ENCODE results near the gene ARID3B.
"Not testable (repeated sequence)": the region's sequence is repeated elsewhere in the genome, so short reads cannot be mapped to it uniquely, and the experiment has no call there.

ARID3B gene

GRCh38 chr15:74584204-74584603 is 43.2 kb downstream of the ARID3B start:
- H3K27ac ChIP-seq (ENCODE audit: insufficient read depth, low read length, poor library complexity, severe bottlenecking), result no peak overlapping the region
- no peaks in the 10 kb centered on the region for H3K9me3 ChIP-seq (ENCODE audit: control insufficient read depth, low read length)
- DNase-seq, result no peak
- H3K4me3 ChIP-seq (ENCODE audit: insufficient read depth, low read depth, low read length, poor library complexity, severe bottlenecking), result no peak overlapping the region
- no peaks in the 10 kb centered on the region for H3K4me1 ChIP-seq (ENCODE audit: control insufficient read depth, insufficient read depth, low read length, poor library complexity, severe bottlenecking)
- H3K36me3 ChIP-seq (ENCODE audit: control insufficient read depth, insufficient read depth, low read length), result peaks cover 41% of the 10 kb centered on the region
- no peaks in the 10 kb centered on the region for H3K27me3 ChIP-seq (replicated peaks; ENCODE audit: control insufficient read depth, insufficient read depth, low read length, poor library complexity, severe bottlenecking)

GRCh38 chr15:74584779-74585178 is 43.8 kb downstream of the ARID3B start:
- DNase-seq, result no peak

GRCh38 chr15:74585191-74585590 is 44.2 kb downstream of the ARID3B start:
- no peak for DNase-seq
- H3K27ac ChIP-seq (ENCODE audit: insufficient read depth, low read length, poor library complexity, severe bottlenecking), result no peak overlapping the region
- H3K4me3 ChIP-seq (ENCODE audit: insufficient read depth, low read depth, low read length, poor library complexity, severe bottlenecking), result no peak overlapping the region
- no peaks in the 10 kb centered on the region for H3K4me1 ChIP-seq (ENCODE audit: control insufficient read depth, insufficient read depth, low read length, poor library complexity, severe bottlenecking)
- H3K36me3 ChIP-seq (ENCODE audit: control insufficient read depth, insufficient read depth, low read length), result peaks cover 48% of the 10 kb centered on the region
- H3K9me3 ChIP-seq (ENCODE audit: control insufficient read depth, low read length), result no peaks in the 10 kb centered on the region
- no peaks in the 10 kb centered on the region for H3K27me3 ChIP-seq (replicated peaks; ENCODE audit: control insufficient read depth, insufficient read depth, low read length, poor library complexity, severe bottlenecking)

More at GRCh38 chr15:74584779-74585178, 43.8 kb downstream of the ARID3B start:
- H3K36me3 ChIP-seq (ENCODE audit: control insufficient read depth, insufficient read depth, low read length), result peaks cover 45% of the 10 kb centered on the region
- no peak overlapping the region for H3K4me3 ChIP-seq (ENCODE audit: insufficient read depth, low read depth, low read length, poor library complexity, severe bottlenecking)
- no peak overlapping the region for H3K27ac ChIP-seq (ENCODE audit: insufficient read depth, low read length, poor library complexity, severe bottlenecking)
- no peaks in the 10 kb centered on the region for H3K27me3 ChIP-seq (replicated peaks; ENCODE audit: control insufficient read depth, insufficient read depth, low read length, poor library complexity, severe bottlenecking)
- H3K4me1 ChIP-seq (ENCODE audit: control insufficient read depth, insufficient read depth, low read length, poor library complexity, severe bottlenecking), result no peaks in the 10 kb centered on the region
- no peaks in the 10 kb centered on the region for H3K9me3 ChIP-seq (ENCODE audit: control insufficient read depth, low read length)

- H3K36me3 ChIP-seq (ENCODE audit: control insufficient read depth, insufficient read depth, low read length), result peaks cover 48% of the 10 kb centered on the region
- H3K9me3 ChIP-seq (ENCODE audit: control insufficient read depth, low read length), result no peaks in the 10 kb centered on the region
- H3K27ac ChIP-seq (ENCODE audit: insufficient read depth, low read length, poor library complexity, severe bottlenecking), result no peak overlapping the region
- H3K27me3 ChIP-seq (replicated peaks; ENCODE audit: control insufficient read depth, insufficient read depth, low read length, poor library complexity, severe bottlenecking), result no peaks in the 10 kb centered on the region
- no peaks in the 10 kb centered on the region for H3K4me1 ChIP-seq (ENCODE audit: control insufficient read depth, insufficient read depth, low read length, poor library complexity, severe bottlenecking)
- DNase-seq, result no peak
- no peak overlapping the region for H3K4me3 ChIP-seq (ENCODE audit: insufficient read depth, low read depth, low read length, poor library complexity, severe bottlenecking)
Observed at GRCh38 chr15:74585857-74586256, 44.8 kb downstream of the ARID3B start.

- Histone ChIP-seq H3K27ac (ENCODE audit: insufficient read depth, low read length, poor library complexity, severe bottlenecking) (no peak overlapping the region), H3K4me3 (ENCODE audit: insufficient read depth, low read depth, low read length, poor library complexity, severe bottlenecking) (no peak overlapping the region), H3K9me3 (ENCODE audit: control insufficient read depth, low read length) (no peaks in the 10 kb centered on the region), H3K4me1 (ENCODE audit: control insufficient read depth, insufficient read depth, low read length, poor library complexity, severe bottlenecking) (no peaks in the 10 kb centered on the region), H3K27me3 (replicated peaks; ENCODE audit: control insufficient read depth, insufficient read depth, low read length, poor library complexity, severe bottlenecking) (no peaks in the 10 kb centered on the region), H3K36me3 (ENCODE audit: control insufficient read depth, insufficient read depth, low read length) (peaks cover 77% of the 10 kb centered on the region)
- DNase-seq, result no peak
Observed at GRCh38 chr15:74589826-74590225, 48.8 kb downstream of the ARID3B start.

- Histone ChIP-seq H3K27me3 (replicated peaks; ENCODE audit: control insufficient read depth, insufficient read depth, low read length, poor library complexity, severe bottlenecking) (no peaks in the 10 kb centered on the region), H3K4me3 (ENCODE audit: insufficient read depth, low read depth, low read length, poor library complexity, severe bottlenecking) (no peak overlapping the region), H3K27ac (ENCODE audit: insufficient read depth, low read length, poor library complexity, severe bottlenecking) (no peak overlapping the region), H3K36me3 (ENCODE audit: control insufficient read depth, insufficient read depth, low read length) (peaks cover 65% of the 10 kb centered on the region), H3K4me1 (ENCODE audit: control insufficient read depth, insufficient read depth, low read length, poor library complexity, severe bottlenecking) (no peaks in the 10 kb centered on the region), H3K9me3 (ENCODE audit: control insufficient read depth, low read length) (no peaks in the 10 kb centered on the region)
- DNase-seq, result no peak
Observed at GRCh38 chr15:74592222-74592621, 51.2 kb downstream of the ARID3B start.

- Histone ChIP-seq H3K36me3 (ENCODE audit: control insufficient read depth, insufficient read depth, low read length) (peaks cover 61% of the 10 kb centered on the region), H3K4me1 (ENCODE audit: control insufficient read depth, insufficient read depth, low read length, poor library complexity, severe bottlenecking) (peaks cover 3% of the 10 kb centered on the region), H3K4me3 (ENCODE audit: insufficient read depth, low read depth, low read length, poor library complexity, severe bottlenecking) (no peak overlapping the region), H3K27me3 (replicated peaks; ENCODE audit: control insufficient read depth, insufficient read depth, low read length, poor library complexity, severe bottlenecking) (no peaks in the 10 kb centered on the region), H3K27ac (ENCODE audit: insufficient read depth, low read length, poor library complexity, severe bottlenecking) (no peak overlapping the region), H3K9me3 (ENCODE audit: control insufficient read depth, low read length) (no peaks in the 10 kb centered on the region)
- DNase-seq, result no peak
Observed at GRCh38 chr15:74593122-74593521, 52.1 kb downstream of the ARID3B start.

- H3K4me1 ChIP-seq (ENCODE audit: control insufficient read depth, insufficient read depth, low read length, poor library complexity, severe bottlenecking), result peaks cover 13% of the 10 kb centered on the region
- no peak overlapping the region for H3K27ac ChIP-seq (ENCODE audit: insufficient read depth, low read length, poor library complexity, severe bottlenecking)
- no peak overlapping the region for H3K4me3 ChIP-seq (ENCODE audit: insufficient read depth, low read depth, low read length, poor library complexity, severe bottlenecking)
- DNase-seq, result no peak
- H3K9me3 ChIP-seq (ENCODE audit: control insufficient read depth, low read length), result no peaks in the 10 kb centered on the region
- H3K36me3 ChIP-seq (ENCODE audit: control insufficient read depth, insufficient read depth, low read length), result peaks cover 58% of the 10 kb centered on the region
- H3K27me3 ChIP-seq (replicated peaks; ENCODE audit: control insufficient read depth, insufficient read depth, low read length, poor library complexity, severe bottlenecking), result no peaks in the 10 kb centered on the region
Observed at GRCh38 chr15:74594455-74594854, 53.4 kb downstream of the ARID3B start.

- Histone ChIP-seq H3K9me3 (ENCODE audit: control insufficient read depth, low read length) (no peaks in the 10 kb centered on the region), H3K27ac (ENCODE audit: insufficient read depth, low read length, poor library complexity, severe bottlenecking) (no peak overlapping the region), H3K36me3 (ENCODE audit: control insufficient read depth, insufficient read depth, low read length) (peaks cover 50% of the 10 kb centered on the region), H3K4me3 (ENCODE audit: insufficient read depth, low read depth, low read length, poor library complexity, severe bottlenecking) (no peak overlapping the region), H3K27me3 (replicated peaks; ENCODE audit: control insufficient read depth, insufficient read depth, low read length, poor library complexity, severe bottlenecking) (no peaks in the 10 kb centered on the region), H3K4me1 (ENCODE audit: control insufficient read depth, insufficient read depth, low read length, poor library complexity, severe bottlenecking) (peaks cover 13% of the 10 kb centered on the region)
- no peak for DNase-seq
Observed at GRCh38 chr15:74595271-74595670, 54.3 kb downstream of the ARID3B start.

- peaks cover 35% of the 10 kb centered on the region for H3K36me3 ChIP-seq (ENCODE audit: control insufficient read depth, insufficient read depth, low read length)
- not testable (repeated sequence) for H3K9me3 ChIP-seq (ENCODE audit: control insufficient read depth, low read length); H3K27ac ChIP-seq (ENCODE audit: insufficient read depth, low read length, poor library complexity, severe bottlenecking); DNase-seq; H3K4me3 ChIP-seq (ENCODE audit: insufficient read depth, low read depth, low read length, poor library complexity, severe bottlenecking); H3K27me3 ChIP-seq (replicated peaks; ENCODE audit: control insufficient read depth, insufficient read depth, low read length, poor library complexity, severe bottlenecking)
- peaks cover 13% of the 10 kb centered on the region for H3K4me1 ChIP-seq (ENCODE audit: control insufficient read depth, insufficient read depth, low read length, poor library complexity, severe bottlenecking)
Observed at GRCh38 chr15:74596736-74597135, 55.7 kb downstream of the ARID3B start.
